GM21529 (cell line): ENCODE data around the gene G3BP1.
"Not testable (repeated sequence)": the region's sequence is repeated elsewhere in the genome, so short reads cannot be mapped to it uniquely, and the experiment has no call there.

Source experiments
- ATAC-seq: cut with Tn5 transposase; IDR thresholded peaks from one replicate; pipeline ENCODE4 v1.9.1; 2021; ENCODE audit not compliant: unreplicated experiment

G3BP1 gene

DNA sequence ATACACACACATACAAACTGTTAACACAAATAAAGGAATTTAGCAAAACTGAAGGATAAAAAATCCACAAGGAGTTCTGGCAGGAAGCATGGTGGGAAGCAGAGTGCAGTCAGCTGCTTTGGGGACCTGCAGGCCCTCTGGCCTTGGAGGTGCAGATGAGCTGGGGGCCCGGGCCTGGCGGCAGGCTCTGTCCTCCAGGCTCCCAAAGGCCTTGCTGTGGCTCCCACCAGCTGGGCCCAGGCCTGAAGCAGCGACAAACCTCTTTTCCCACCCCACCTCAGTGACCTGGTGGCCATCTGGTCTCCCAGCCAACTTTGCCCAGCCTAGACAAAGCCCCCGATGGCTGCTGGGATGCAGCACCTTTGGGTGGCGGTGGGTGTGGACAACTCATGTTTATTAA, 85.1 kb downstream of the G3BP1 start:
- no peak for ATAC-seq

DNA sequence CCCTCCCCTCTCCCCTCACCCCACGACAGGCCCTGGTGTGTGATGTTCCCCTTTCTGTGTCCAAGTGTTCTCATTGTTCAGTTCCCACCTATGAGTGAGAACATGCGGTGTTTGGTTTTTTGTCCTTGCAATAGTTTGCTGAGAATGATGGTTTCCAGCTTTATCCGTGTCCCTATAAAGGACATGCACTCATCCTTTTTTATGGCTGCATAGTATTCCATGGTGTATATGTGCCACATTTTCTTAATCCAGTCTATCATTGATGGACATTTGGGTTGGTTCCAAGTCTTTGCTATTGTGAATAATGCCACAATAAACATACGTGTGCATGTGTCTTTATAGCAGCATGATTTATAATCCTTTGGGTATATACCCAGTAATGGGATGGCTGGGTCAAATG, 89.1 kb downstream of the G3BP1 start:
- not testable (repeated sequence) for ATAC-seq
